RCC 7860 (cell line): ENCODE measurements around the gene FRMD4A.
"Not testable (repeated sequence)": the region's sequence is repeated elsewhere in the genome, so short reads cannot be mapped to it uniquely, and the experiment has no call there.

Source experiments
- DNase-seq: peaks from one replicate; pipeline ENCODE4 v3.0.0-alpha.2; 2015; ENCODE audit warnings: low spot score
- FAIRE-seq: peaks from 2 replicates; lab custom pipeline; 2012; peaks lifted over from hg19 to GRCh38; lab: Jason Lieb, UNC

The FRMD4A gene

DNA sequence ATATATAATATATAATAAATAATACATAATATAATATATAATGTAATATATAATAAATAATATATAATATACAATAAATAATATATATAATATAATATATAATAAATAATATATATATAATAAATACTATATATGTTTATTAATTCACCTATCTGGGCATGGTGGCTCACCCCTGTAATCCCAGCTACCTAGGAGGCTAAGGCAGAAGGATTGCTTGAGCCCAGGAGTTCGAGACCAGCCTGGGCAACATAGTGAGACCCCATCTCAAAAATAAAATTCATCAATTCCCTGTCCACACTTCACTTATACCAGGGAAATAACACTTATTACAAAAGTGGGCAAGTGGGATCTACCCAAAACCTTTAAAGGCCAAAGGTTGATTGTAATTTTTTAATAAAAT is 462.9 kb downstream of the FRMD4A start:
- no peak for FAIRE-seq
- DNase-seq: no peak

DNA sequence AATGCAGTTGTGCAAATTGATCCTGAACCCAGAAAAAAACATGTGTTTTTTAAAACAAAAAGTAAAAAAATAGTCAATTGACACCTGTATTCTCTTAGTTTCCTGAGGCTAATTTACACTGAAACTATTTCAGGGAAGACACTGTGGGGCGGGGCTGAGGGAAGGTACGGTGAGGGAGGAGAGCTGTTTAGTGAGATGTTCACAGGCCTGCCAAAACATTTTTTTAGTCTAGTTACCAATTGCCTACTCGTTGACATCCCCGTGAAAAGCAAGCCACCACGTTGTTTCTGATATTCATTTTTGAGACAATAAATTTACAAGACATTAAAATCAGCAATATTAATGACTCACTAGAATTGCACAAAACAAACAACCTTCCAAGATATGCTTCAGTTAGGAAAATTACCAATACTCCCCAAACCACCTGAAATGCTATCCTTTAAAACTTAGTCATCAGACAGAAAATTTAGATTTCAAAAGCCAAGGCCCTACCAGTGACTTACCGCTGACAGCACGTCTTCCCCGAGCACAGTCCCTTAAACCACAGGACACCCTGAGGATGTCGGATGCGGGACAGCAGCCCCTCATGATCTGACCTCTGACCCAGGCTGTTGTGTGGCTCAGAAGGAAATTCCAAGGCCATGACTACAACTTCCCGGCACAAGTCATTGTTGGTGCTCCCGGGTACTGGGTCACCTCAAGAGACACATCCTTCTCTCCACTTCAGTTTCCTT is 464.8 kb downstream of the FRMD4A start:
- DNase-seq (peak; percentile 97), FAIRE-seq (peak; percentile 97)

DNA sequence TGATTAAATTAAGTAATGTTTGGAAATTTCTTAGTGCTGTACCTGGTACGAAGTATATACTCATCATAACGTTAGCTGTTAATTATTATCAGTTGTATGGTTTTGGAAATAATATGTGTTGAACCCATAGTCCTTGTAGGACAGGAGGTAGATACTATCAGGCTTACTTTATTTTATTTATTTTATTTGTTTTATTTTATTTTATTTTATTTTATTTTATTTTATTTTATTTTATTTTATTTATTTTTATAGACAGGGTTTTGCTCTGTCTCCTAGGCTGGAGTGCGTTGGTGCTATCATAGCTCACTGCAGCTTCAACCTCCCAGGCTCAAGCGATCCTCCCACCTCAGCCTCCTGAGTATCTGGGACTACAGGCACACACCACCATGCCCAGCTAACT is 465.5 kb downstream of the FRMD4A start:
- not testable (repeated sequence) for FAIRE-seq

DNA sequence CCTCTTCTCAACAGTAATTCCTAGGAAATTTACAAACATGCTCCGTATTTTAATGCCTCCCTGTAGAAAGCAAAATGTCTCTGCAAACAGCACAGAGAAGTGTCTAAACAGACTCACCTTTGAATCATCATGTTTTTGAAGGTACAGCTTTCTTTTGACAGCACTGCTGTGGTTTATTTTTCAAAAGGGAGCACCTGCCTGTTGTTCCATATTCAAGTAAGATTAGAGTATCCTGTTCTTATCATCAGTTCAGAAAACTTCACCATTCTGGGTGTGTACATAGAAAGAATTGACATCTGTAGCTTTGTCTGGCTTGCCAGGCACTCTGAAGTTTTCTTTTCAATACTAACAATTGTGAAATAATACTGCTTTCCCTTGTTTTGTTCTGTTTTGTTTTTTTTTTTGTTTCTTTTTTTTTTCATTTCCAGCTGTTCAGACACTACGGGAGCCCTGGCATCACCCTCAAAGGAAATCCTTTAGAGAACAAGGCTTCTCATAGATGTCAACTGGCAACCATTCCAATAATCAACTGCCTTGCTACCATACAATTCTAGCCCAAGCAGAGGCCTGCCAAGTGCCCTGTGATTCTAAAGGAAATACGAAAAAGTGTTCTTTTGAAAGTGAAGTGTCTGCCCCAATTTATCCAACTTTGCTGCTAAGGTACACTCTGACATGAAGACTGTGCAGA is 468.0 kb downstream of the FRMD4A start:
- no peak for DNase-seq
- no peak for FAIRE-seq

More for the DNA sequence above, 465.5 kb downstream of the FRMD4A start:
- not testable (repeated sequence) for DNase-seq

DNA sequence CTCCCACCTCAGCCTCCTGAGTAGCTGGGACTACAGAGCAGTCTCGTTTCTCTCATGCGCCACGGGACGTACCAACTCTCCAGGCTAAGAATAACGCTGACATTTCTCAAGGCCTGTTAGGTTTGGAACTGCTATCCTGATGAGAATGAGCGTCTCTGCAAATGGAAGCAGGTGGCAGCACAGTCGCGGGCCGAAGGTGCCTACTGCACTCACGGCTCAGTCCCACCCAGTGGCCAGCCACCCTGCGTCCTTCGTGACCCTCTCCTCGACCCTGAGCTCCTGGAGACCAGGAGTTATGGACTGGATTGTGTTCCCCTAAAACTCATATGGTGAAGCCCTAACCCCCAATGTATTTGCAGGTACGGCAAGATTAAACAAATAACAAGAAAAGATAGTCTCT is 469.8 kb downstream of the FRMD4A start:
- DNase-seq (no peak), FAIRE-seq (no peak)

DNA sequence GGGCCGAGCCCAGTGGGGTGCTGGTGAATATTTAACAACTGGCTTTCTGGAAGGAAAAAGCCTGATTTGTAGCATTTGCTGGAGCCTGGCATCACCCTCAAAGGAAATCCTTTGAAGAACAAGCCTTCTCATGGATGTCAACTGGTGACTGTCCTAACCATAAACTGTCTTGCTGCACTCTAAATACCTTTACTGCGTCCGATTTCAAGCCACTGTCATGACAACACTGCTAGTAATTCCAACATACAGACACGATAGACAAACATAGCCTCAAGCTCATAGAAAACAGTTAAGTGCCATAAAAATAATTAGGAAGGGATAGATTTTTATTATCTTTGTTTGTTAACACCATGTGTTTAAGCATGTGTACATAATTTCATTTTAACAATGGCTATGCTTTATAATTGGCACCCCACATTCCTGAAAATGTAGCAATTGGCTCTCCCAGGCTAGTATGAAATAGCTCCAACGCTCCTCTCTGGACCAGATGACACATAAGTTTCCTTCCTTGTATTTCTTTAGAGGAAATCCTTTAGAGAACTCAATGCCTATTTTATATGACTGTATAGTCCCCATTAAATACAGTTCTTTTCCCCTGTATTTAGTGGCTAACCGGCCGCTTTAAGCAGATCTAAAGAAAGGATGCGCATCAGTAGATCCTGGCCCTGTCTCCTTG is 470.6 kb downstream of the FRMD4A start:
- FAIRE-seq (no peak), DNase-seq (no peak)

DNA sequence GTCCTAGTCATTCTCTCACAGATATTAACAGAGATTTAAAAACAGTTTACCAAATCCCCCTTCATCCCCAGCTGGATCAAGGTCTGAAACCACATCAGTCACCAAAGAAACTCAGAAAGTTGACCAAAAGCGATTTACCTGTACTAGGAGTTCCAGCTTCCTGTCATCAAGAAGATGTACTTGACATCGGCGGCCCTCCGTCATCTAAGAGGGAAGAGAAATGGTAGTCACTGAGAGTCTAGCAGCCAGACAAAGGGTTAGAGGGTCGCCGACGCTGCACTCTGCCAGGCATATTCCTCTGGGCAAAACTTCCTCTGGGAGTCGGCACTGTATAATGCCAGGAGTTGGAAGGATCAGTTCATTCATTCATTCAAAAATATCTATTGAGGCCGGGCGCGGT is 472.0 kb downstream of the FRMD4A start:
- FAIRE-seq: no peak
- DNase-seq: no peak

DNA sequence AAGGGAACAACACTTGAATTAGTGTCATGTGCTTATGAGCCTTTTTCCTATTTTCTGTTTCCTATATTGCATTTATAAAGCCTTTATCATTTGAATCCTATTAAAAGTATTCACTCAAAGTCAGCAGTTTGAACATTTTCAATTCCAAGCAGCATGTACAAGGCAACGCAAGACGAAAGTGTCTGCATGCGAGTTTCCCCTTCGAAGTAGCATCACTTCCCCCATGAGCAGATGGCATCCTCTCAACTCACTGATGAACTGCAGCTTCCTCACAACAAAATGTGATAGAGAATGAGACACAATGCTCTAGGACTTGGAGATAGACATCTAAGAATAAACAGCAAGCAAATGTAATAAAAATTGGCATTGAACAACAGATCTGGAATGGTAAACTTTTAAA is 473.3 kb downstream of the FRMD4A start:
- no peak for FAIRE-seq
- DNase-seq: no peak

DNA sequence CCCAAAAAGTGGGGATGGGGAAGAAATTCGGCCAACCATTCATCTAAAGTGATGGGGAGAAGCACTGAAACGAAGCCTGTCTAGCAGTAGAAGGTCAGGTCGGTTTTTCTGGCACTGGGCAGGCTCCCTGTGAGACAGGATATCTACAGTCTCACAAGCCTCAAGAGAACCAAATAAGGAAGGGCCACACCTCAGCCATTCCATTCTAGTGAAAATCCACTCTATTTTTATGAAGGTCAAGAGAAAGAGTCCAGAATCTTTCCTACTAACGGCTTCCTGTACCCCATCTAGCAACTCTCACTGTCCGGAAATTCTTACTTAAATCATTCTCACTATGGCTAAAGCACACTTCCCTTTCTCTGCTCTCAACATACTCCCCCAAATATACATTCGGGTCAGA is 476.9 kb downstream of the FRMD4A start:
- DNase-seq: no peak
- FAIRE-seq: no peak

DNA sequence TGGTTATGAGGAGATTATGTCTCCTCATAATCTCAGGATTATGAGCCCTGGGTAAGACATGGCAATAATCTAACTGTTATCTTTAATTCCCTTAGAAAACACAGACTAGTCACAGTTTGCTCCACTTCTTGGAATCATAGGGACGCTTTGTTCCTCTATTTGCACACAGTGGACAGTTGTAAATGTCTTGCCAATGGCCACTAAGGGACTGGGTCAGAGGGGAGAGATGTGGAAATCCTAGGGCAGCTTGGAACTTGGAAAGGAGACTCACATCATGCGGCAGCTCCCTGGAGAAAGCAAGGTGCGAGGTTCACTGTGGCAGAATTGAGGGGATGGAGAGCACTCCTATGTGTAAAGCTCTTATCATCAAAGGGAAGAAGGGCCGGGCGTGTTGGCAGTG is 477.9 kb downstream of the FRMD4A start:
- no peak for DNase-seq

DNA sequence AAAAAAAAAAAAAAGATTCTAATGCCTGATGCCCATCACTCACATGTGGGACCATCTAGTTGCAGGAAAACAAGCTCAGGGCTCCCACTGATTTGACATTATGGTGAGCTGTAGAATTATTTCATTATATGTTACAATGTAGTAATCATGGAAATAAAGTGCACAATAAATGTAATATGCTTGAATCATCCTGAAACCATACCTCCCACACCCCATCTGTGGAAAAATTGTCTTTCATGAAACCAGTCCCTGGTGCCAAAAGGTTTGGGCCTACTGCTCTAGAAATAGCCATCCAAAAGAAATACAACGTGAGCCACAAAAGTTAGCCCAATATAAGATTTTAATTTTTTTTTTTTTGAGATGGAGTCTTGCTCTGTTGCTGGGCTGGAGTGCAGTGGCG is 478.8 kb downstream of the FRMD4A start:
- FAIRE-seq: no peak
- no peak for DNase-seq

More for the DNA sequence above, 477.9 kb downstream of the FRMD4A start:
- FAIRE-seq: no peak

DNA sequence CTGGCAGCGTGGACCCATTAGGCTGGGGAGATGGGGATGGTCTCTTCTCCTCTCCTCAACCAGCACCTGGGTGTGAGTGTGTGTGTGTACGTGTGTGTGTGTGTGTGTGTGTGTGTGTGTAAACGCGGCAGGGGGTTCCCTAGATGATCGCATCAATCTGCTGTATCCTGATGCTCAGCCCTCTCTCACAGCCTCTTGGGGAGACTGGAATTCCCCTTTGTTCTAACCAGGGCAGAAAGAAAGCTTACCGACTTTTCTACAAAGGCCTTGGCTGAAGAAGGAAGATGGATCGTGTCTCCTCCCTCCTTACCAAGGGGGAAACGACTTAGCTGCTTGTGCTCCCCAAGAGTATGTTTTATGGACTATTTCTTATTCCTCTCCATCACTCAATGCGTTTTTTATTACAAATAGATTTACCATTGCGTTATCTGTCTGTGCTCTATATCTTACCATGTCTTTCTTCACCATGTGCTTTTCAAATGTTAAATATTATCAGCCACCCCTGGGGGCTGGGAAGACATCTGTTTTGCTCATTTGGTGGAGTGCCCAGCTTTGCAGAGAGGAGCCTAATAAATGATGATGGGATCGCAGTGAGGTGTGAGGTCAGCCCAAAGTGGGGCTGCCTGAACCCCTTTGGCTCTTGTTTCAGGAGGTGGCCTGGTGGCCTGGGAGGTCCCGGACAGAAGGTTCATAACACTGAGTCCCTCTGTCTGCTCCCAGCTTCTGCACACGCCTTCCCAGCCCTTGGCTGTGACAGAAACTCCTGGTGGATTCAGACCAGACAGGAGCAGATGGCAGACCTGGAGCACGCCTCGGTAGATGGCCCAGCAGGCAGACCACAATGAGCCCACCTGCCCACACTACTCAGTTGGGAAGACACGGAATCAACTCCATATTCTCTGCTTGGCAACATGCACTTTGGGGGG is 481.9 kb downstream of the FRMD4A start:
- FAIRE-seq (no peak), DNase-seq (no peak)

DNA sequence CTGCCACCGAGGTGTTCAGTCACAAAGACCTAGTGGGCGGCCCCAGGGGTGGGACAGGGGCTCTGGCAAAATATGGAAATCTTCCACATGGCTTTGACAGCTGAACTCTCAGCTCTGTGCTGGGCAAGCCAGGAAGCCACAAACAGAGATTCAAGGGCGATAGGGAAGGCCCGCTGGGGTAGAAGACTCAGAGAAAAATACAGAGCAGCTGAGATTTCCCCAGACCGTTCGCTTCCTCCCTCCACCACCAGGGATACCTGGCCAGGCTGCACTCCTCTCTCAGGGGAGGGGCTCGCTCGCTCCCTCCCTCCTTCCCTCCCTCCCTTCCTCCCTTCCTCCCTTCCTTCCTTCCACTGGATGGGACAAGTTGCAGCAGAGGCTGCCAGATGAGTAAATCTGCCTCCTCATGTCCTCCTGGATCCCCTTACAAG is 483.5 kb downstream of the FRMD4A start:
- no peak for DNase-seq
- no peak for FAIRE-seq

DNA sequence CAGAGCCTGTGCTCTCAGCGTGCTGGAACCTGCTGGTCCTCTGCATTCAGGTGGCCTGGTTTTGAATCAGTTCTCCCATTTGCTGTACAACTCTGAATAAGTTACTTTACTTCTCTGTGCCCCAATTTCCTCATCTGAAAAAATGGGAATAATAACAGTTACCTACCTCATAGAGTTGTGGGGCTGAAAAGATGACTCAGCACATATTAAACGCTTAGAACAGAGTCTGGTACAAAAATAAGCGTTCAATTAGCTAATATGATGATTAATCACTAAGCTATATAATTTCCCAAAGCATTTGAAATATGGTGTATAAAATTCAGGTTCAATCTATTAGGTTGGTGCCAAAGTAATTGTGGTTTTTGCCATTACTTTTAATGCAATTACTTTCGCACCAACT is 484.8 kb downstream of the FRMD4A start:
- DNase-seq (no peak), FAIRE-seq (no peak)

DNA sequence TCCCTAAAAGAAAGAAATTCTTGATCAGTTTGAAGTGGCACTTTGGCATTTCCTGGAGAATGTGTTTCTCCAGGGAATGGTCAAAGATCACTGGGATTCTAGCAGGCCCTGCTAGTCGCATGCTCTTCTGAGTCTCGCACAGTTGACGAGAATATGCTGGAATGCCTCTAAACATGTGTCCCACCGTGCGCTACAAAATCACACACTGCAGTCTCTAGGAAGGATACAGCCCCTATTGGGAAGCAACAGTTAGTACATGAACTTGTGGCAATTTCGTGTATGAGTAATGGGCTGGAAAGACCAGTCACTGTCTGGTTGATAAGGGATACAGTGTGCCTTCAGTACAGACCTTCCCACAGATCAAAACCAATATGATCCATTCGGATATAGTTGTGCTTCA is 486.1 kb downstream of the FRMD4A start:
- FAIRE-seq: no peak
- DNase-seq: no peak

DNA sequence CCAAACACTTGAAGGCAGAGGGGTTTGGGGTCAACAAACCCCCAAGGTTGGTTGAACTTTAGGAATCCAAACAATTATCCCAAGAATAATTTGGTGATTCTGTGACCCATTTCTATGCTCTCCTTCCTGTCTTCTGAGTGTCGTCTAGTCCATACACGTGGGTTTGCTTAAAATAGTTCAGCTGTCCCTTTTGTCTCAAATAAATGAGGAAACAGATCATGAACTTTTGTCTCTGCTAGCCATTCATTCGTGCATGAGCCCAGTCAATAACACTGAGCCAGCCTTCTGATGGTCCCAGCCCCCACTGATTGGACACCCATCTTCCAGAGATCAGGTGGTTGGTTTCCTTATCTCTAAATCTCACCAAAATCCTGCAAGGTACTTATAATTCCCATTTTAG is 488.6 kb downstream of the FRMD4A start:
- DNase-seq: no peak
- FAIRE-seq: no peak

DNA sequence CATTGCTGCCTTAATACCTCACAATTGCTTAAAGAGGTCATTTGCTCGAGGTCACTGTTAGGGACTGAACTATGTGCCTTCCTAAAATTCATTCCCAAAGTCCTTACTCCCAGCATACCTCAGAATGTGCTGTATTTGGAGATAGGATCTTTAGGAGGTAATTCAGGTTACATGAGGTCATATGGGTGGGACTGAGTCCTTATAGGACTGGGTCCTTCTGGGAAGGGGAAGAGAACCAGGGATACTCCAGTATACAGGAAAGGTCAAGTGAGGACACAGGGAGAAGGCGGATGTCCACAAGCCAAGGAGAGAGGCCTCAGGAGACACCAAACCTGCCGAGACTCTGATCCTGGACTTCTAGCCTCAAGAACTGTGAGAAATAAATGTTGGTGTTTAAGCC is 490.7 kb downstream of the FRMD4A start:
- FAIRE-seq: no peak
- no peak for DNase-seq

DNA sequence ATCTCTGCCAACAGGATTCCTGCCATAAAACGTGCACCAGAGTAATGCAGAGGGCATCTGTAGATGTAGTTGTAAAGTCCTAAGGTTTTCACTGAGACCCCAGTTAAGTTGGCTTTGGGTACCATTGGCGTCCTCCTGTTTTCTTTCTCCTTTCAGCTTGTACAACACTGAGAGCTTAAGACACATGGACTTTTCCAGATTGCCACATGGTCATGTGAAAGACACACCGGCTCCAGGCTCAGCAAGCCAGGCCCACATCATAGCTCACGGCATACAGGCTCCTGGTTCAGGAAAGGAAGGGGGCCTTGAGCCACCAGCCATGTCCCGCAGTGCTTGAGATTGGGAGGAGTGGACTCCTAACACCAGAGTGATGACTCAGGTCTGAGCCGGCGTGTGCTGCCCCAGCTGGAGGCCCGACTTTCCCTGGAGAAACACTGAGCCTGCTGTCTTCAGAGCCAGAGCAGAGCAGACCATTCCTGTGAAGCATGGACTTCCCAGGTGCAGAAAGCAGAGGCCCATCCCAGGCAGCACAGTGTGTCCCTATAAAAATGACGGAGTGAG is 491.2 kb downstream of the FRMD4A start:
- FAIRE-seq (peak; percentile 57), DNase-seq (peak; percentile 65)

DNA sequence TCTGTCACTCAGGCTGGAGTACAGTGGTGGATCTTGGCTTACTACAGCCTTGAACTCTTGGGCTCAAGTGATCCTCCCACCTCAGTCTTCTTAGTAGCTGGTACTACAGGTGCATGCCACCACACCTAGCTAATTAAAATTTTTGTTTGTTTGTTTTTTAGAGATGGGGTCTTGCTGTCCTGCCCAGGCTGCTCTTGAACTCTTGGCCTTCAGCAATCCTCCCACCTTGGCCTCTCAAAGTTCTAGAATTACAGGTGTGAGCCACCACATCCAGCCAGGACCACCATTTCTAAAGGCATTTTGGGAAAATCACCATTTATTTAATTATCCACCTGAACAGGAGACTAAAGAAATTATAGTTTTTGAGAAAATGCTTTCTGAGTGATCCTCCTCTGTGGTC is 491.7 kb downstream of the FRMD4A start:
- DNase-seq: no peak
- no peak for FAIRE-seq

DNA sequence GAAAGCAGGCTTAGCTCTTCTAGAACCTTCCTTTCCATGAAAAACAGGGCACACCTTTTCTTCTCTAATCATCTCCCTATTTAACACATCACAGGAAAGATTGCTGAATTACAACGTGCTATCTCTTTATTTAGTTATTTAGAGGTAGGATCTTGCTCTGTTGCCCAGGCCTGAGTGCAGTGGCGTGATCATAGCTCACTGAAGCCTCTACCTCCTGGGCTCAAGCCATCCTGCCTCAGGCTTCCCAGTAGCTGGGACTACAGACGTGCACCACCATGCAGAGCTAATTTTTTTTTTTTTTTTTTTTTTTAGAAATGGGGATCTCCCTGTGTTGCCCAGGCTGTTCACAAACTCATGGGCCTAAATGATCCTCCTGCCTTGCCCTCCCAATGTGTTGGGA is 492.8 kb downstream of the FRMD4A start:
- DNase-seq: no peak
- no peak for FAIRE-seq
